ENCODE measurements around the gene INSR.

GRCh38 chr19:7264858-7265257, 29.4 kb downstream of the INSR start:
- no peak for TF ChIP-seq CTCF (IDR thresholded peaks at IDR 0.05; ENCODE audit: borderline replicate concordance, extremely low read depth, low read length, poor library complexity, severe bottlenecking)
- TF ChIP-seq EZH2 (IDR thresholded peaks at IDR 0.05; ENCODE audit: borderline replicate concordance, low read depth, low read length, severe bottlenecking): no peak

Measured in DND-41 (cell line).